ENCODE results near the gene OR2L5. TPM values are rescaled to one million over a fixed set of nuclear protein-coding genes. Genes with fewer than 3 reads are reported as not detected.

Gene OR2L5
- total RNA-seq, 2 donors from 2014 or later, result not detected

DNA sequence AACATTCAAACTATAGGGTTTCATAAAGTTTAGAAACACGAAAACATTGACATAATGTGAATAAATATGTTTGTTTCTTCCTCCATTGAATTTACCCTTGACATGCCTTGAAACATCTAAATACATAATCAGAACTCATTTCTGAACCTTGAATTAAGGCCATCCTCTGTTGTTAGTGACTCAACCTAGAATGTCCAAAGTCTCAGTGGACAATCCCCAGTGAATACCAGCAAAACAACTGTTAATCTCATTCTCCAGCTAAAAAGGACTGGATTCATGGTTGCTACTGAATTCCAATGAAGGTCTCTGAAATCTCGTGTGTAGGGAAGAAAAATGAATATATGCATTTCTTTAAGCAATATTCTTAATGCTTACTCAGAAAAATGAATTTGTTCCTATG, 16.3 kb downstream of the OR2L5 start, which contains the start of gene OR2L2:
TSS of gene OR2L2 (plus strand) at position 301 of the 400 bp plus-strand sequence. CDS start 8,198 bp downstream, outside the sequence.
- no peak within 1 kb of the TSS for H3K4me3 ChIP-seq (ENCODE audit: low read length)
- WGBS, 2 experiments (ENCODE audit: insufficient coverage in 1 of 2, insufficient read length in 1 of 2), result 57% methylated on average over 2 of the region's 2 CpGs; no CpG with 5 or more reads in 1 of the 2 experiments
- DNase-seq, result no peak
- H3K36me3 ChIP-seq (ENCODE audit: control insufficient read depth, insufficient read depth, low read length), result no peaks in the 10 kb centered on the region
- no peak within 1 kb of the TSS for H3K9ac ChIP-seq (ENCODE audit: extremely low read depth, low read length, poor library complexity, severe bottlenecking)
- Mint-ChIP-seq H3K4me1 (no peaks in the 10 kb centered on the region), H3K27ac (no peak within 1 kb of the TSS), H3K9me3 (peaks cover 74% of the 10 kb centered on the region), H3K27me3 (ENCODE audit: insufficient read depth) (peaks cover 1% of the 10 kb centered on the region), H3K4me3 (no peak within 1 kb of the TSS), H3K36me3 (ENCODE audit: low read depth) (peaks cover 2% of the 10 kb centered on the region)
- no peaks in the 10 kb centered on the region for H3K27me3 ChIP-seq (ENCODE audit: control insufficient read depth, insufficient read depth, low read length, poor library complexity, severe bottlenecking)
- H3K9me3 ChIP-seq (ENCODE audit: control insufficient read depth, low read length), result peaks cover 75% of the 10 kb centered on the region
- TF ChIP-seq, protein P1, sequence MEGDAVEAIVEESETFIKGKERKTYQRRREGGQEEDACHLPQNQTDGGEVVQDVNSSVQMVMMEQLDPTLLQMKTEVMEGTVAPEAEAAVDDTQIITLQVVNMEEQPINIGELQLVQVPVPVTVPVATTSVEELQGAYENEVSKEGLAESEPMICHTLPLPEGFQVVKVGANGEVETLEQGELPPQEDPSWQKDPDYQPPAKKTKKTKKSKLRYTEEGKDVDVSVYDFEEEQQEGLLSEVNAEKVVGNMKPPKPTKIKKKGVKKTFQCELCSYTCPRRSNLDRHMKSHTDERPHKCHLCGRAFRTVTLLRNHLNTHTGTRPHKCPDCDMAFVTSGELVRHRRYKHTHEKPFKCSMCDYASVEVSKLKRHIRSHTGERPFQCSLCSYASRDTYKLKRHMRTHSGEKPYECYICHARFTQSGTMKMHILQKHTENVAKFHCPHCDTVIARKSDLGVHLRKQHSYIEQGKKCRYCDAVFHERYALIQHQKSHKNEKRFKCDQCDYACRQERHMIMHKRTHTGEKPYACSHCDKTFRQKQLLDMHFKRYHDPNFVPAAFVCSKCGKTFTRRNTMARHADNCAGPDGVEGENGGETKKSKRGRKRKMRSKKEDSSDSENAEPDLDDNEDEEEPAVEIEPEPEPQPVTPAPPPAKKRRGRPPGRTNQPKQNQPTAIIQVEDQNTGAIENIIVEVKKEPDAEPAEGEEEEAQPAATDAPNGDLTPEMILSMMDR (conservative IDR thresholded peaks at IDR 0.05), result no peak
- no peak within 1 kb of the TSS for H3K27ac ChIP-seq (ENCODE audit: low read depth, low read length)
- H3K4me1 ChIP-seq (ENCODE audit: control insufficient read depth, insufficient read depth, low read length), result no peaks in the 10 kb centered on the region

DNA sequence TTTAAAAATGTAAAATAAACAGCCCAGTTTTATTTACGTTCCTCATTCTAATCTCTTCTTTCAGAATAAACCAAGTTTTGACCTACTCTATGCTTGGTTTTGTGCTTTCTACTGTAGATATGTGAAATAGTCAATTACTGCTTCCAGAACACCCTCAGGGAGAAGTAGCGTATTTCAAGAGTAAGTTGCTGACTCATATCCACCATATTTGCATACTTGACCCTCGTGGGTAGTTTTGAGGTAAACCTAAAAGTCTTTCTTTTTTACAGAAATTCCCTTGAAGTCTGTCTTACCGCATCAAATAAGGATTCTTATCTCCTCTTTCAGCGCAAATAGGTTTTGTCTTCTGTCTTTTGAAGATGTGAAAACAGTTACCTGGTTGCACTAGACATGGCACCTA, 31.7 kb downstream of the OR2L5 start:
- H3K4me1 ChIP-seq (ENCODE audit: control insufficient read depth, insufficient read depth, low read length), result no peaks in the 10 kb centered on the region
- H3K27ac Mint-ChIP-seq, result no peak overlapping the region
- TF ChIP-seq, protein P1 (conservative IDR thresholded peaks at IDR 0.05), result no peak
- peaks cover 62% of the 10 kb centered on the region for H3K9me3 ChIP-seq (ENCODE audit: control insufficient read depth, low read length)
- DNase-seq, result no peak
- peaks cover 74% of the 10 kb centered on the region for H3K9me3 Mint-ChIP-seq
- no peaks in the 10 kb centered on the region for H3K36me3 ChIP-seq (ENCODE audit: control insufficient read depth, insufficient read depth, low read length)
- H3K27ac ChIP-seq (ENCODE audit: low read depth, low read length), result no peak overlapping the region
- H3K4me3 ChIP-seq (ENCODE audit: low read length), result peak overlapping the region; percentile 62
- H3K27me3 Mint-ChIP-seq (ENCODE audit: insufficient read depth), result no peaks in the 10 kb centered on the region
- no peak overlapping the region for H3K9ac ChIP-seq (ENCODE audit: extremely low read depth, low read length, poor library complexity, severe bottlenecking)
- H3K36me3 Mint-ChIP-seq (ENCODE audit: low read depth), result no peaks in the 10 kb centered on the region
- H3K4me1 Mint-ChIP-seq, result no peaks in the 10 kb centered on the region
- 22 to 72% methylated on average over 1 to 5 of the region's 5 CpGs for WGBS, 2 experiments (ENCODE audit: insufficient coverage in 1 of 2, insufficient read length in 1 of 2)
- H3K27me3 ChIP-seq (ENCODE audit: control insufficient read depth, insufficient read depth, low read length, poor library complexity, severe bottlenecking), result no peaks in the 10 kb centered on the region
- no peak overlapping the region for H3K4me3 Mint-ChIP-seq

DNA sequence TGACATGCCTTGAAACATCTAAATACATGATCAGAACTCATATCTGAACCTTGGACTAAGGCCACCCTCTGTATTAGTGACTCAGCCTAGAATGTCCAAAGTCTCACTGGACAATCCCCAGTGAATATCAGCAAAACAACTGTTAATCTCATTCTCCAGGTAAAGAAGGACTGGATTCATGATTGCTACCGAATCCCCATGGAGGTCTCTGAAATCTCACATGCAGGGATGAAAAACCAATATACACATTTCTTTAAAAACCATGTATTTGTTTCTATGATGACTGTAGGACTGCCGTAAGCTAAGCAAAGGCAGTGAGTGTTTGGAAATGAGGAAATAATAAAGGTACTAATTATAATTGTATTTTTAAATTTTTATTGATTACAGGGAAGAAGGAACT, 33.1 kb downstream of the OR2L5 start, which contains the start of gene OR2L3:
TSS of gene OR2L3 (plus strand) at position 301 of the 400 bp plus-strand sequence. CDS start 13,846 bp downstream, outside the sequence.
- H3K27ac Mint-ChIP-seq, result no peak within 1 kb of the TSS
- no peaks in the 10 kb centered on the region for H3K36me3 ChIP-seq (ENCODE audit: control insufficient read depth, insufficient read depth, low read length)
- H3K9me3 Mint-ChIP-seq, result peaks cover 71% of the 10 kb centered on the region
- no peak within 1 kb of the TSS for H3K4me3 Mint-ChIP-seq
- H3K27me3 ChIP-seq (ENCODE audit: control insufficient read depth, insufficient read depth, low read length, poor library complexity, severe bottlenecking), result no peaks in the 10 kb centered on the region
- H3K9ac ChIP-seq (ENCODE audit: extremely low read depth, low read length, poor library complexity, severe bottlenecking), result no peak within 1 kb of the TSS
- H3K27ac ChIP-seq (ENCODE audit: low read depth, low read length), result no peak within 1 kb of the TSS
- 67% methylated on average over 2 of the region's 2 CpGs; no CpG with 5 or more reads in 1 of the 2 experiments for WGBS, 2 experiments (ENCODE audit: insufficient coverage in 1 of 2, insufficient read length in 1 of 2)
- H3K4me1 Mint-ChIP-seq, result no peaks in the 10 kb centered on the region
- H3K27me3 Mint-ChIP-seq (ENCODE audit: insufficient read depth), result no peaks in the 10 kb centered on the region
- TF ChIP-seq, protein P1 (conservative IDR thresholded peaks at IDR 0.05), result no peak
- H3K9me3 ChIP-seq (ENCODE audit: control insufficient read depth, low read length), result peaks cover 58% of the 10 kb centered on the region
- no peaks in the 10 kb centered on the region for H3K4me1 ChIP-seq (ENCODE audit: control insufficient read depth, insufficient read depth, low read length)
- no peak for DNase-seq
- H3K36me3 Mint-ChIP-seq (ENCODE audit: low read depth), result no peaks in the 10 kb centered on the region
- H3K4me3 ChIP-seq (ENCODE audit: low read length), result no peak within 1 kb of the TSS
